ENCODE results near the gene MLNR. TPM values are rescaled to one million over a fixed set of nuclear protein-coding genes. Genes with fewer than 3 reads are reported as not detected.
A peak's percentile ranks its signal among the peaks of the same experiment; 100 is the strongest.

MLNR gene
- polyA plus RNA-seq, 1 of the 3 experiments (the other 2 are of a cell fraction), result not detected

DNA sequence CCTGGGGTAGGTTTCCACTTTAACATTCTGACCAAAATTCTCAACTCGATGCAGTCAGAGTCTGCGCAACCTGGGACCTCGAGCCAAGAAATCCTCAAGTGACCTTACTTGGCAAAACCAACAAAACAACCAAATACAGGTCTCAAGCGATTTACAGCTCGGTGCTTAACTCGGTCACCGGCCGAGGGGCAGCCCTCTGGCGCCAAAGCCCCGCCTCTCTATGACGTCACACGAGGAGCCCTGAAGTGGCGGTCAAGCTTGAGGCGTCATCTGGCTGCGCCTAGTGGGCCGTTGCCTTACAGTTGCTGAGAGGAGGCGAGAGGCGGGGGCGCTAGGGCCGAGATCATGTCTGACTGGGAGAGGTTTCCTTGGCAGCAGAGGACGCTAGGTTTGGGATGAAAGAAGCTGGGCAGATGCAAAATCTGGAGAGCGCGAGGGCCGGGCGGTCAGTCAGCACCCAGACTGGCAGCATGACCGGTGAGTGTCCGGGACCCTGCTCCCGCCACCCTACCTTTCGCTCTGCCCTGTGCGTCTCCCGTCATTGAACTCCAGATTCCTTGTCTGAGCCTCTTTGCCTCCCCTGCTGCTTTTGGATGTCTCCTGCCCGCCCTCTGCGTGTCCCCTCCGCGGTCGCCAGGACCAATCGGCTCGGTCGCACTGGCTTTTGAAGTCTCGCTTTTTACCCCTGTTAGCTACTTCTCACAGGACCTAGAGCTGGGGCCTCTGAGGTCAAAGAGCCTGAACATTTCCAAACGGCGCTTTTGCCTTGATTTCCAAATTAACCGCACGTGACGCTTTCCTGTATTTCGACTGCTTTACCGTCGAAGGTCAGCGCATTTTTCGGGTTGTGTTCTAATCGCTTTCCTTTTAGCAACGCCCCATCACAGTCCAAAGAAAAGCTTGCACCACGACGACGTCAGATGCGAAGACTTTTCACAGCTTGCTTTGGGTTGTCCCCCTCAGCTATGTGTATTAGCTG, 27.8 kb downstream of the MLNR start, which contains the start of gene CDADC1 (continued):
- TF ChIP-seq, protein P1, sequence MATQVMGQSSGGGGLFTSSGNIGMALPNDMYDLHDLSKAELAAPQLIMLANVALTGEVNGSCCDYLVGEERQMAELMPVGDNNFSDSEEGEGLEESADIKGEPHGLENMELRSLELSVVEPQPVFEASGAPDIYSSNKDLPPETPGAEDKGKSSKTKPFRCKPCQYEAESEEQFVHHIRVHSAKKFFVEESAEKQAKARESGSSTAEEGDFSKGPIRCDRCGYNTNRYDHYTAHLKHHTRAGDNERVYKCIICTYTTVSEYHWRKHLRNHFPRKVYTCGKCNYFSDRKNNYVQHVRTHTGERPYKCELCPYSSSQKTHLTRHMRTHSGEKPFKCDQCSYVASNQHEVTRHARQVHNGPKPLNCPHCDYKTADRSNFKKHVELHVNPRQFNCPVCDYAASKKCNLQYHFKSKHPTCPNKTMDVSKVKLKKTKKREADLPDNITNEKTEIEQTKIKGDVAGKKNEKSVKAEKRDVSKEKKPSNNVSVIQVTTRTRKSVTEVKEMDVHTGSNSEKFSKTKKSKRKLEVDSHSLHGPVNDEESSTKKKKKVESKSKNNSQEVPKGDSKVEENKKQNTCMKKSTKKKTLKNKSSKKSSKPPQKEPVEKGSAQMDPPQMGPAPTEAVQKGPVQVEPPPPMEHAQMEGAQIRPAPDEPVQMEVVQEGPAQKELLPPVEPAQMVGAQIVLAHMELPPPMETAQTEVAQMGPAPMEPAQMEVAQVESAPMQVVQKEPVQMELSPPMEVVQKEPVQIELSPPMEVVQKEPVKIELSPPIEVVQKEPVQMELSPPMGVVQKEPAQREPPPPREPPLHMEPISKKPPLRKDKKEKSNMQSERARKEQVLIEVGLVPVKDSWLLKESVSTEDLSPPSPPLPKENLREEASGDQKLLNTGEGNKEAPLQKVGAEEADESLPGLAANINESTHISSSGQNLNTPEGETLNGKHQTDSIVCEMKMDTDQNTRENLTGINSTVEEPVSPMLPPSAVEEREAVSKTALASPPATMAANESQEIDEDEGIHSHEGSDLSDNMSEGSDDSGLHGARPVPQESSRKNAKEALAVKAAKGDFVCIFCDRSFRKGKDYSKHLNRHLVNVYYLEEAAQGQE (IDR thresholded peaks at IDR 0.05; ENCODE audit: low read depth, low read length), result no peak
- TF ChIP-seq, protein P2, sequence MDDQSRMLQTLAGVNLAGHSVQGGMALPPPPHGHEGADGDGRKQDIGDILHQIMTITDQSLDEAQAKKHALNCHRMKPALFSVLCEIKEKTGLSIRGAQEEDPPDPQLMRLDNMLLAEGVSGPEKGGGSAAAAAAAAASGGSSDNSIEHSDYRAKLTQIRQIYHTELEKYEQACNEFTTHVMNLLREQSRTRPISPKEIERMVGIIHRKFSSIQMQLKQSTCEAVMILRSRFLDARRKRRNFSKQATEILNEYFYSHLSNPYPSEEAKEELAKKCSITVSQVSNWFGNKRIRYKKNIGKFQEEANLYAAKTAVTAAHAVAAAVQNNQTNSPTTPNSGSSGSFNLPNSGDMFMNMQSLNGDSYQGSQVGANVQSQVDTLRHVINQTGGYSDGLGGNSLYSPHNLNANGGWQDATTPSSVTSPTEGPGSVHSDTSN (IDR thresholded peaks at IDR 0.05), result no peak
- no peak for TF ChIP-seq RCOR1 (IDR thresholded peaks at IDR 0.05; ENCODE audit: low read length)
- TF ChIP-seq, protein P3, sequence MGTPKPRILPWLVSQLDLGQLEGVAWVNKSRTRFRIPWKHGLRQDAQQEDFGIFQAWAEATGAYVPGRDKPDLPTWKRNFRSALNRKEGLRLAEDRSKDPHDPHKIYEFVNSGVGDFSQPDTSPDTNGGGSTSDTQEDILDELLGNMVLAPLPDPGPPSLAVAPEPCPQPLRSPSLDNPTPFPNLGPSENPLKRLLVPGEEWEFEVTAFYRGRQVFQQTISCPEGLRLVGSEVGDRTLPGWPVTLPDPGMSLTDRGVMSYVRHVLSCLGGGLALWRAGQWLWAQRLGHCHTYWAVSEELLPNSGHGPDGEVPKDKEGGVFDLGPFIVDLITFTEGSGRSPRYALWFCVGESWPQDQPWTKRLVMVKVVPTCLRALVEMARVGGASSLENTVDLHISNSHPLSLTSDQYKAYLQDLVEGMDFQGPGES (IDR thresholded peaks at IDR 0.05; ENCODE audit: low read depth, low read length), result no peak

DNA sequence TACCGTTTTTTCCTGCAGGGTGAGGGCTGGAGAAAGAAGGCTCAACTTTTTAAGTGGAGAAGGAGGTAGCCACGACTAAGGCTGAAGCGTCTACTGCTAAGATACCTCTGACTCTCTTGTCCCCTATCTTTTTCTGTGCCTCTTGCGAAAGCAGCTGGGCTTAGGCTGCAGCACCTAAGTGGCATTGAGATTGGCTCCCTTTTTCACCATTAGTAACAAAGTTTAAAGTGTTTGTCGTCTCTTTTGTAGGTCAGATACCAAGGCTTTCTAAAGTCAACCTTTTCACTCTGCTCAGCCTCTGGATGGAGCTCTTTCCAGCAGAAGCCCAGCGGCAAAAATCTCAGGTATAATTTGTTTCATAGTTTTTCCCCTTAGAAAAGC, 28.5 kb downstream of the MLNR start:
- Histone ChIP-seq H3K36me3 (replicated peaks in 1 of 2; ENCODE audit: control insufficient read depth in 1 of 2, insufficient read depth in 2 of 2, low read length in 1 of 2) (peaks cover 17 to 18% of the 10 kb centered on the region in 2 experiments), H3K9me3 (no peaks in the 10 kb centered on the region), H3K27ac (ENCODE audit: low read depth in 2 of 2, low read length in 1 of 2) (peak overlapping the region in 1 of 2 experiments; percentile 71; a peak in 2 of 4 replicates), H3K4me3 (ENCODE audit: low read depth in 2 of 2, low read length in 1 of 2) (peak overlapping the region; percentile 71 to 75), H3K9me2 (no peaks in the 10 kb centered on the region), H3K27me3 (ENCODE audit: insufficient read depth) (no peaks in the 10 kb centered on the region), H2AFZ (ENCODE audit: low read depth) (peak overlapping the region; percentile 98), H3K4me2 (peak overlapping the region; percentile 88), H3K4me1 (ENCODE audit: control insufficient read depth in 1 of 2, insufficient read depth in 2 of 2, low read depth in 1 of 2, low read length in 1 of 2) (peaks cover 0 to 4% of the 10 kb centered on the region in 2 experiments; a peak in 2 of 4 replicates), H4K20me1 (ENCODE audit: insufficient read depth) (no peaks in the 10 kb centered on the region), H3K79me2 (ENCODE audit: insufficient read depth) (peaks cover 19% of the 10 kb centered on the region; the same call in 1 of the 2 replicates), H3K9ac (peak overlapping the region; percentile 83), H3F3A (replicated peaks; ENCODE audit: insufficient read depth) (peaks cover 8% of the 10 kb centered on the region)
- TF ChIP-seq, protein P4, sequence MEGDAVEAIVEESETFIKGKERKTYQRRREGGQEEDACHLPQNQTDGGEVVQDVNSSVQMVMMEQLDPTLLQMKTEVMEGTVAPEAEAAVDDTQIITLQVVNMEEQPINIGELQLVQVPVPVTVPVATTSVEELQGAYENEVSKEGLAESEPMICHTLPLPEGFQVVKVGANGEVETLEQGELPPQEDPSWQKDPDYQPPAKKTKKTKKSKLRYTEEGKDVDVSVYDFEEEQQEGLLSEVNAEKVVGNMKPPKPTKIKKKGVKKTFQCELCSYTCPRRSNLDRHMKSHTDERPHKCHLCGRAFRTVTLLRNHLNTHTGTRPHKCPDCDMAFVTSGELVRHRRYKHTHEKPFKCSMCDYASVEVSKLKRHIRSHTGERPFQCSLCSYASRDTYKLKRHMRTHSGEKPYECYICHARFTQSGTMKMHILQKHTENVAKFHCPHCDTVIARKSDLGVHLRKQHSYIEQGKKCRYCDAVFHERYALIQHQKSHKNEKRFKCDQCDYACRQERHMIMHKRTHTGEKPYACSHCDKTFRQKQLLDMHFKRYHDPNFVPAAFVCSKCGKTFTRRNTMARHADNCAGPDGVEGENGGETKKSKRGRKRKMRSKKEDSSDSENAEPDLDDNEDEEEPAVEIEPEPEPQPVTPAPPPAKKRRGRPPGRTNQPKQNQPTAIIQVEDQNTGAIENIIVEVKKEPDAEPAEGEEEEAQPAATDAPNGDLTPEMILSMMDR (IDR thresholded peaks at IDR 0.05), result peak; percentile 48
- no peak for TF ChIP-seq JUND (IDR thresholded peaks at IDR 0.05)
- ChIA-PET POLR2A (interaction anchor here (1.7 kb wide), 1 partner anchor 195 kb away, joined by 14 read pairs; the partner anchor contains the start of genes CAB39L and SETDB2), CTCF (interaction anchor here (0.8 to 2.8 kb wide), 5 partner anchors 9 to 137 kb away, joined by 3 to 18 read pairs (median 3); no protein-coding TSS in a partner anchor)
- peak; percentile 8 for DNase-seq
- WGBS (ENCODE audit: low lambda C conversion rate), result 6% methylated on average over 6 of the region's 6 CpGs
